HG02798 (cell line): ENCODE data around the gene PALM.
A peak's percentile ranks its signal among the peaks of the same experiment; 100 is the strongest.
"Not testable (repeated sequence)": the region's sequence is repeated elsewhere in the genome, so short reads cannot be mapped to it uniquely, and the experiment has no call there.

ENCODE experiments used
- ATAC-seq: cut with Tn5 transposase; IDR thresholded peaks from one replicate; pipeline ENCODE4 v1.9.1; 2021; ENCODE audit warnings: mild to moderate bottlenecking; ENCODE audit not compliant: unreplicated experiment, poor library complexity

The PALM gene

GRCh38 chr19:678791-679388 is 29.8 kb upstream of the PALM start:
- no peak for ATAC-seq

GRCh38 chr19:679418-680286 is 29.1 kb upstream of the PALM start:
- ATAC-seq, result peak; percentile 3

DNA sequence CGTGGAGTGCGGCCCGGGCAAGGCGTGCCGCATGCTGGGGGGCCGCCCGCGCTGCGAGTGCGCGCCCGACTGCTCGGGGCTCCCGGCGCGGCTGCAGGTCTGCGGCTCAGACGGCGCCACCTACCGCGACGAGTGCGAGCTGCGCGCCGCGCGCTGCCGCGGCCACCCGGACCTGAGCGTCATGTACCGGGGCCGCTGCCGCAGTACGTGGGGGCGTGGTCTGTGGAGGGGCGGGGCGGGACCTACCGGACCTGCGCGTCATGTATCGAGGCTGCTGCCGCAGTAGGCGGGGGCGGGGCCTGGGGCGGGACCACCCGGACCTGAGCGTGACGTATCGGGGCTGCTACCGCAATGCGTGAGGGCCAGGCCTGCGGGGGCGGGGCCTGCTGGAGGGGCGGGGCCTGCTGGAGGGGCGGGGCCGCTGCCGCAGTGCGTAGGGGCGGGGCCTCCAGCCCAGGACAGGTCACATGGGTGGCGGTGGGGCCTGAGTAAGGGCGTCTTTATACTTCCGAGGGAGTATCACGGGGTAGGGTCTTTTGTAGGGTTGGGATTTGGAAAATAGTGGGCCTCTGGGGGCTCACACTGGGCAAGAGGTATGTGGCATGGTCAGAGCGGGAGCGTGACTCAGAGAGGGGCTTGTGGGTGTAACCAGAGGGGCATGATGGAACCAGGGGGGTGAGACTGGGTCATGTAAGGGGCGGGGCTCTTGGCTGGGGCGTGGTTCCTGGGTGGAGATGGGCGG is 28.3 kb upstream of the PALM start:
- ATAC-seq, result peak; percentile 80

- ATAC-seq, result no peak
Measured at GRCh38 chr19:681029-682019, 27.4 kb upstream of the PALM start.

DNA sequence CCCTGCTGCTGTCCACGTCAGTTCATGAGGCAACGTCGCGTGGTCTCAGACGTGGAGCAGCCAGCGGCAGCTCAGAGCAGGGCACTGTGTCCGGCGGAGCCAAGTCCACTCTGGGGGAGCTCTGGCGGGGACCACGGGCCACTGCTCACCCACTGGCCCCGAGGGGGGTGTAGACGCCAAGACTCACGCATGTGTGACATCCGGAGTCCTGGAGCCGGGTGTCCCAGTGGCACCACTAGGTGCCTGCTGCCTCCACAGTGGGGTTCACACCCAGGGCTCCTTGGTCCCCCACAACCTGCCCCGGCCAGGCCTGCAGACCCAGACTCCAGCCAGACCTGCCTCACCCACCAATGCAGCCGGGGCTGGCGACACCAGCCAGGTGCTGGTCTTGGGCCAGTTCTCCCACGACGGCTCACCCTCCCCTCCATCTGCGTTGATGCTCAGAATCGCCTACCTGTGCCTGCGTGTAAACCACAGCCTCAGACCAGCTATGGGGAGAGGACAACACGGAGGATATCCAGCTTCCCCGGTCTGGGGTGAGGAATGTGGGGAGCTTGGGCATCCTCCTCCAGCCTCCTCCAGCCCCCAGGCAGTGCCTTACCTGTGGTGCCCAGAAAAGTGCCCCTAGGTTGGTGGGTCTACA is 25.9 kb upstream of the PALM start:
- ATAC-seq, result no peak

DNA sequence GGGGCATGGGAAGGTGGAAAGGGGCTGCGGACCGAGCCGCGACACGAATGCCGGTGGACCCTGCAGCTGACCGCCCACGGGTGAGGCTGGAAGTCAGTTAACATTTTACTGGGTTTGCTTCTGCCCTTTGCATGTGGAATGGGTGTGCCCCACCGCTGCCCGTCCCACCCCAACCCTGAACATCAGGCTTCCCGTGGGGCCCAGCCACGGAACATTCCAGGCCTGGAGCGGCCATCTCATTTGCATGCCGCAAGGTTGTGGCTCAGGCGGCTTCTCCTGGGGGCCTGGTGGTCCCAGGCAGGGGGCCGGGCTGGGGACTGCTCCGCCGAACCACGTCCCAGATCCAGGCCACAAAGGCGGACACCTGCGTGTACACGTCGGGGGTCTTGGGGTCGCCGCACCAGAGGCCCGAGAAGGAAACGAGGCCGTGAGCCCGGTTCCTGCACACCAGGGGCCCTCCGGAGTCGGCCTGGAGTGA is 23.2 kb upstream of the PALM start:
- ATAC-seq, result no peak

DNA sequence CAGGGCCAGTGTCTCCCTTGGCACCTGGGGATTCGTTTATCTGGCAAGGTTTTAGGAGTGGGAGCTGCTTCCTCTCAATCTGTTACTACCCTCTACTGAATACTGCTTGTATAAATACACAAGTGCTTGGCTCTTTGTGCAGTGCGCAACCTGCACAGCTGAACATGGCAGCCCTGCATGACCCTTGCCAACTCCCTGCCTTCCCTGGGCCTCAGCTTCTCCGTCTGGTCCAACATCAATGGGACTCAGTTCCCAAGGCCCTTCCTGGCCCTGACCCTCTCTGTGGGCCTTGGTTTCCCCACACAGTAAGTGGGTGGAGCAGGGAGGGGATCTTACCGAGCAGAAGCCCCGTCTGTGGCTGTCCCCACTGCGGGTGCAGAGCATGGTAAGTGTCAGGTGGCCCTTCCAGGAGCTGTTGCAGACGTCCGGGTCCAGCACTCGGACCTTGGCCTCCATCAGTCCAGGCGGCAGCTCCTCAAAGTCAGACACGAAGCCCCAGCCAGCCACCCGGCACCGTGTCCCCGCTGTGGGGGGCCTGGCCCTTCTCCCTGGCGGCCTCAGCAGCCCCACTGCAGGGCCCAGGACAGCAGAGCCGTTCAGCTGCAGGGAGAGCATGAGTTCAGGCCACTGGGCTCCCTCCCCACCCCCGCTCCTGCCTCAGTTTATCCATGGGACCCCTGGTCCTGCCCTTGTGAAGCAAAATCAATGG is 22.0 kb upstream of the PALM start:
- ATAC-seq, result no peak

GRCh38 chr19:687569-688166 is 21.1 kb upstream of the PALM start:
- no peak for ATAC-seq

GRCh38 chr19:688214-688613 is 20.5 kb upstream of the PALM start:
- no peak for ATAC-seq

- no peak for ATAC-seq
Measured at GRCh38 chr19:688992-689391, 19.7 kb upstream of the PALM start.

GRCh38 chr19:690203-690602 is 18.5 kb upstream of the PALM start:
- no peak for ATAC-seq

DNA sequence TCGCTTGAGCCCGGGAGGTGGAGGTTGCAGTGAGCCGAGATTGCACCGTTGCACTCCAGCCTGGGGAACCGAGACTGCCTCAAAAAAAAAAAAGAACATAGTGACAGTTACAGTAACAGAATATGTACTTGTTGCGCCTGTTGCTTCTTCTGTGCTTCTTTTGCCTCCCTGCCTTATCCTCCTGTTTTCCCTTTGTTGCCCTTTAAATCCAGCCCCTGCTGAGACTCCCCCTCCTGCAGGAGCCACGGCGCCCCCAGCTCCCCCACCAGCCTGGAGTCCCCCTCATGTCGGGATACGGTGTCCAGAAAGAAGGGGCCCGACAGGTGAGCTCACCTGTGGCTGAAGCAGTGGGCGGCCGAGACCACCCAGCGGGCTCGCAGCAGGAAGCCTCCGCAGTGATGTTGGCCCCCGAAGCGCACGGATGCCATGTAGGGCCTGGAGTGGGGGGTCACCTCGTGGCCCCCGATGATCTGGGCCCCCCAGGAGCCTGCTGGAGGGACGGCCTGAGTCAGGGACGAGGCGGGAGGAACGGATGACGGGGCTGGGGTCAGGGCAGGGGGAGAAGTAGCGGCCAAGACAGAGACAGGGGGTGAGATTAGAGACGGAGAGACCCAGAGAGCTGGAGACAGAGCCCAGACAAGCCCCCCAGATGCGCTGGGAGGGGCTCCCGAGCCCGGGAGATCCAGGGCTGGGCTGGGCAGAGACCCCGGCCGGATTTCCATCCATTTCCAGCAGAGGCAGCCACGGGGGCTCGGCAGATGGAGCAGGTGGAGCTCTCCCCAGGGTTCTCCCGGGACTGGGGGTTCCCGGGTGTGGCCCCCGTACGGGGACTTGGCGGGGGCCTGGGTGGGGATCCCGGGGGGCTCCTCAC is 14.0 kb upstream of the PALM start:
- no peak for ATAC-seq

DNA sequence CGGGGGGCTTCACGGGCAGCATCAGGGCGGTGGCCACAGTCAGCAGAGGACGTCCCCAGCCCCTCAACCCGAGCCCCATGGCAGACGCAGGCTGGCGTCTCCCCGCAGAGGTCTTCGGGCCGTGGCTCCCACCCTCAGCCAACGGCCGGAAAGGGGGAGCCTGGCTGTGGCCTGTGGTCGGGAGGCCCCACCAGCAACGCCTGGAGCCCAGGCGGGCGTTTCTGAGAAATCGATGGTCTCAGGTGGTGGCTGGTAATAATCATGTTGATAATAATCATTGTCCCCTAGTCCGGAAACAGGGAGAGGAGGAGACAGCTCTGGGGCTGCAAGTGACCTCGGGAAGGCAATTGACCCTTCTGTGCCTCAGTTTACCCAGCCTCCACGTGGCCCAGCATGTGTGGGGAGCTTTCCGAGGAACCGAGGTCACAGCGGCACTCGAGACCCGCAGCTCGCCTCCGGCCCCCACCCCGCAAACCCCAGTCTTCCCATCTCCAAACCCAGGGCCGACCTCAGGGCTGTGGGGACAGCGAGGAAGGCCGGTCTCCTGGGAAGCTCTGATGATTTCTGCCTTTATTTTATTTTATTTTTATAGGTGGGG is 13.3 kb upstream of the PALM start, which contains the start of gene PRSS57:
PRSS57 (minus strand) TSS at position 101 of the 598 bp plus-strand sequence; CDS start at position 79, 22 bp downstream.
- no peak for ATAC-seq

DNA sequence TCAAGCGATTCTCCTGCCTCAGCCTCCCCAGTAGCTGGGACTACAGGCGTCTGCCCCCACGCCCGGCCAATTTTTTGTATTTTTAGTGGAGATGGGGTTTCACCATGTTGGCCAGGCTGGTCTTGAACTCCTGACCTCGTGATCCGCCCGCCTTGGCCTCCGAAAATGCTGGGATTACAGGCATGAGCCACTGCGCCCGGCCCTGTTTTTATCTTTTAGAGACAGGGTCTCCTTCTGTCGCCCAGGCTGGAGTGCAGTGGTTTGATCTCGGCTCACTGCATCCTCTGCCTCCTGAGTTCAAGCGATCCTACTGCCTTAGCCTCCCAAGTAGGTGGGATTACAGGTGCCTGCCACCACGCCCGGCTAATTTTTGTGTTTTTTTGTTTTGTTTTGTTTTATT is 10.2 kb upstream of the PALM start:
- not testable (repeated sequence) for ATAC-seq

DNA sequence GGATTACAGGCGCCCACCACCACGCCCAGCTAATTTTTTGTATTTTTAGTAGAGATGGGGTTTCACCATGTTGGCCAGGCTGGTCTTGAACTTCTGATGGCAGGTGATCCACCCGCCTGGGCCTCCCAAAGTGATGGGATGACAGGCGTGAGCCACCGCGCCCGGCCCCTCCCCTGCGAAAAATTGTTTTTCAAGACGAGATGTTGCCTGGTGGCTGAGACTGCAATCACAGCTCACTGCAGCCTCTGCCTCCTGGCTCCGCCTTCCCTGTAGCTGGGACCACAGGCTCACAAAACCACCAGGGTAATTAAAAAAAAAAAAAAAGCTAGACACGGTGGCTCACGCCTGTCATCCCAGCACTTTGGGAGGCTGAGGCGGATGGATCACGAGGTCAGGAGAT is 8.8 kb upstream of the PALM start:
- ATAC-seq, result not testable (repeated sequence)

GRCh38 chr19:702847-703246 is 5.9 kb upstream of the PALM start:
- not testable (repeated sequence) for ATAC-seq

GRCh38 chr19:703329-703650 is 5.4 kb upstream of the PALM start:
- ATAC-seq, result no peak
